ENCODE measurements around the gene TEKT5.

Gene TEKT5

DNA sequence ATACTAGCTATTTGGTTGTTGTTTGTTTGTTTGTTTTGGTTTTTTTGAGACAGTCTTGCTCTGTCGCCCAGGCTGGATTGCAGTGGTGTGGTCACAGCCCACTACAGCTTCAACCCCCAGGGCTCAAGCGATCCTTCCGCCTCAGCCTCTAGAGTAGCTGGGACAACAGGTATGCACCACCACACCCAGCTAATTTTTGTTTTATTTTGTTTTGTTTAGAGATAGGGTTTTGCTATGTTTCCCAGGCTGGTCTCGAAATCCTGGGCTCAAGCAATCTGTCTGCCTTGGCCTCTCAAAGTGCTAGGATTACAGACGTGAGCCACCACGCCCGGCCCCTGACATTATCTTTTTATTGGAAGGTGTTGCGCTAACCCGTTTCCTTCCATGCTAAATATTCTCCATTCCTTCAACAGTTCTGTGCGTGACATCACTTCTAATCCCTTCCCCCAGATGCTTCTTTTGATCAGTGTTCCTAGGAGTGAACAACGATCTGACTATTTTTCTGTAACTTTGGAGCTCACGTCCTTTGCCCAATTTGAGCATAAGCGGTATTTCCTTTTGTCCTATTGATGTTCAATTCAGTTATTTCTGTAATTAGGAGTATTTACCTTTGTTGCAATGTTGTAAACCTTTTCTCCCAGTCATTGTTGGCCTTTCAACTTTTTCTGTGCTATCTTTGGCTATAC is 84.1 kb downstream of the TEKT5 start:
- DNase-seq (ENCODE audit: low read depth): no peak

DNA sequence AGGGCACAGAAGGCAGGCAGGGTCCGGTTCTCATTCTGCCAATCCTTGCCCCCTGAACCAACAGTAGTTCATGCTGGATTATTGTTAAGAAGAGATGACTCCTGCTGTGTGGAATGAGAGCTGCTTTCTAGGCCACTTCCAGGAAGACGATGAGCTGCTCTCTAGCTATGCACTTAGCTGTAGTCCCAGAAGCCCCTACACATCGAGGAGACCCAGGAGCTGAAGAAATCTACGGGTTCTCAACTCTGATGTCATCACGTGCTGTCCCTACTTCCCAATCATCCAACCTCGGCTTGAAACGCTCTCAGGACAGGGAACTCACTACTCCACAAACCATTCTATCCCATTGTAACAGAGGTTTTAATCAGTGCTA is 85.3 kb downstream of the TEKT5 start:
- peak; percentile 55 for DNase-seq (ENCODE audit: low read depth)

GRCh38 chr16:10608687-10609401 is 85.9 kb downstream of the TEKT5 start:
- no peak for DNase-seq (ENCODE audit: low read depth)

- DNase-seq (ENCODE audit: low read depth): no peak
These were observed 87.6 kb downstream of the TEKT5 start for GRCh38 chr16:10607157-10607556.

GRCh38 chr16:10606607-10607006 is 88.1 kb downstream of the TEKT5 start:
- DNase-seq (ENCODE audit: low read depth): no peak

- DNase-seq (ENCODE audit: low read depth): no peak
These were observed 89.1 kb downstream of the TEKT5 start for GRCh38 chr16:10605636-10606035.

GRCh38 chr16:10601444-10602408 is 93.0 kb downstream of the TEKT5 start:
- no peak for DNase-seq (ENCODE audit: low read depth)

DNA sequence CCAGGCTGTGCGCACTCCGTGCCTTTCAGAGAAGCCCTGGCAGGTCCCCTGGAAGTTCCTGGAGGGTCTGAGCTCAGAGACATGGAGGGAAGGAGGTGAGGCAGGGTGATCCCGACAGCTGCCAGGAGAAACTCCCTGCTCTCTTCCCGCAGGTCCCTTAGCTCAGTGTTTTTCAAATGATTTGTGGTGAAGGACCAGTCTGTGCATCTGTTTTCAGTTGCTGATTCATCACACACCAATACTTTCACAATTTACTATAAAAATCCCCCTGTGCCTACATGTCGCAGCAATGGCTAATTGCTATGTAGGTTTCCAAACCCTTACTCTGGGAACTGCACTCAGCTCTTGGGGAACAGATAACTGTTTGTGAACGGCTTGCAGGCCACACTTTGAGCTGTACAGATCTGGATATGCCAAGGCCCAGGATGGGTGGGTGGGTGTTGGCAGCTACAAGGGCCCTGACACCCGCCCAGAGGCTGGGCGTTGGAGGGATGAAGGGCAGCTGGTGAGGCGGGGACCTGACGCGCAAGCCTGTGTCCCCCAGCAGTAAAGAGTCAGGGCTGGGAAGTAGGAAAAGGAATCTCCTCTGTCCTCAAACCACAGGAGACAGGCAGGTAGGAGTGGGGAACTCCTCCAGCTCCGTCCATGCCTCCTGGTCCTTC is 93.8 kb downstream of the TEKT5 start:
- no peak for DNase-seq (ENCODE audit: low read depth)

DNA sequence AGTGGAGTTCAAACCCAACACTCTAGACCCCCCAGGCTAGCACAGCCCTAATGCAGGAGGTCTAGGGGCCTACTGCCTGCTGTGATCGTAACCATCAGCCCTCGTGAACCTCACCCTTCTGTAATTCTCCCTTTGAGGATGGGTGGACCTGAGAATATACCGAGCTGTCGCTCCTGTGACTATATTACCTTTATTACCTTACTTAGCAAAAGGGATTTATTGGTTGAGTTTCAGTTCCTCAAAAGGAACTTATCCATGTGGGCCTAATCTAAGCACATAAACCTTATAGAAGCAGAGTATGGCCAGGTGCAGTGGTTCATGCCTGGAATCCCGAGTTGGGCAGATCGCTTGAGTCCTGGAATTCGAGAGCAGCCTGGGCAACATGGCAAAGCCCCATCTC is 95.1 kb downstream of the TEKT5 start:
- no peak for DNase-seq (ENCODE audit: low read depth)

DNA sequence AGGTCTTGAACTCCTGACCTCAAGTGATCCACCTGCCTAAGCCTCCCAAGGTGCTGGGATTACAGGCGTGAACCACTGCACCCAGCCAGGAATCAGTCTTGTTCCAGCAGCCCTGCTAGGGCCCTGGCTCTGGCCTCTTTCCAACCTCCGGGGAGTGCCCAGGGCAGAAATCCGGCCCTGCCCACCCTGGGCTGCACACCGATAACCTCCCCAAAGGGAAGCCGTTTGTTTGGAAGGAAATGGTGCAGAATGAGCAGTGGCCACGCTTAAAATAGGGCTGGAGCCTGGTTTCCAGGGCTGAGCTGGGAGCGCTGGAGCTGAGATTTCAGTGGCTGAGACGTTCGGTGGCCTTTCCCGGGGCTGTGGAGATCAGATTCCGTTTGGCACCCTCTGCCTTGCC is 96.6 kb downstream of the TEKT5 start:
- DNase-seq (ENCODE audit: low read depth): no peak

DNA sequence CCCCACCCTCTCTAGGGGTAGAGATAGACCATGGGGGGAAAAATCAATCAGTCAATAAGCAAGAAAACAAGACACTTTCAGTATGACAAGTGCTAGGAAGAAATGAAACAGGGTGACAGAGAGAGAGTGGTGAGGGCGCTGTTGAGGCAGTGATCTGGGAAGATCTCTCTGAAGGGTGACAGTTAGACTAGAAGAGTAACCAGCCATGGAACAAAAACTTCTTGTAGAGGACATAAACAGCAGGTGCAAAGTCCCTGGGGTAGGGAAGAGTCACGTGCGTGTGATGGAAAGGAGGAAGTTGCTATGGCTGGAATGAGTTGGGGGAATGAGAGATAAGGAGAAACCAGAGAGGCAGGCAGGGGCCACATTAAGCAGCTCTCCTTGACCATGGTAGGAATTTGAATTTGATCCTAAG is 97.5 kb downstream of the TEKT5 start:
- DNase-seq (ENCODE audit: low read depth): no peak

- DNase-seq (ENCODE audit: low read depth): no peak
These were observed 100.3 kb downstream of the TEKT5 start for GRCh38 chr16:10594312-10594950.

DNA sequence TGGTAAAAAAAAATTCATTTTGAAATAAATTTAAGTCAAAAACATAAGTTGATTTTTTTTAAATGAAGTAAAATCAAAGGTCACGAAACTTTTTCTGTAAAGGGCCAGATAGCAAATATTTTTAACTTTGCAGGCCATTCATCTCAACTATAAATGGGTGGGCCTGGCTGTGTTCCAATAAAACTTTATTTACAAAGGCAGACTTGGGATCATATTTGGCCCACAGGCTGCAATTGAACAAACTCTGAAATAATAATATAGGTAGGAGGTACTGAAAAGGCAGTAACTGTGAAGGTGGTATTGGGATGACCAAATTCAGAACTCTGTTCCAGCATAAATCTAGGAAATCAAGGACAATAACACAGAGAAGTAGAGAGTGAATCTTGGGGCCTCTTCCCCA is 102.1 kb downstream of the TEKT5 start:
- DNase-seq (ENCODE audit: low read depth): no peak

GRCh38 chr16:10590342-10590741 is 104.4 kb downstream of the TEKT5 start:
- DNase-seq (ENCODE audit: low read depth): no peak

GRCh38 chr16:10589109-10589508 is 105.6 kb downstream of the TEKT5 start:
- no peak for DNase-seq (ENCODE audit: low read depth)

DNA sequence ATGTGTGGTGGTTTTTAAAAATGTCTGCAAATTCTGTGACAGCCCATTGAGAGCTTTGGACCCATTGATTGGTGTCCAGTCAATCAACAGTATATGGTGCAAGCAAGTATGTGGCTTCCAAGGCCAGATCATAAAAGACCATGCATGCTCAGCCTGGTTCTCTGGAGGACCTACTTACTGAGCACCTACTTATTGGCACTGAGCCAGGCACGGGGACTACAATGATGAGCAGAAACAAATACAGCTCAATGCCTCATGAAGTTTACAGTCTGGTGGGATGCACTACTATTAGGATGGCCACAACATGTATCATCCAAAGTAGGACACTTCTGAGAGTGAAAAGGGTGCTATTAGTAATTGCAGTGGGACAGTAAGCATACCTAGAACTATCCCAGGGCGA is 107.1 kb downstream of the TEKT5 start:
- no peak for DNase-seq (ENCODE audit: low read depth)

- peak; percentile 64 for DNase-seq (ENCODE audit: low read depth)
These were observed 109.7 kb downstream of the TEKT5 start for GRCh38 chr16:10584981-10585438.

- no peak for DNase-seq (ENCODE audit: low read depth)
These were observed 111.5 kb downstream of the TEKT5 start for GRCh38 chr16:10583269-10583668.

DNA sequence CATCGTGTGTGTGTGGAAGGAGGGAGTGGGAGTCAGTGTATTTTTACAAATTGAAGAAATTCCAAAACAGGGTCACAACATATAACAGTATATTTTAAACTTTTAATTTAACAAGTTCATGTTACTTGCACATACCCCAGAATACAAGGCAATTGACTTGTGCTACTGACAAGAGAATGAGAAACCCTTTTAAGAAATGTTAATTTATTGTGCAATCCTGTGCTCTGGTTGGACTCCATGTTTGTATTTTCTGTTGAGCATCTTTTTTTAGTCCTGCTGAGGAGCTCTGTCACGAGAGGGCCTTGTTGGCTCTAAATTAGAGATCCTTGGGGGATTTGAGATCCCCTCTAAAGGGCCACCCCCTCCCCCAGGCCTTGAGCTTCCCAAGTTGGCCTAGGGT is 113.2 kb downstream of the TEKT5 start:
- DNase-seq (ENCODE audit: low read depth): no peak

DNA sequence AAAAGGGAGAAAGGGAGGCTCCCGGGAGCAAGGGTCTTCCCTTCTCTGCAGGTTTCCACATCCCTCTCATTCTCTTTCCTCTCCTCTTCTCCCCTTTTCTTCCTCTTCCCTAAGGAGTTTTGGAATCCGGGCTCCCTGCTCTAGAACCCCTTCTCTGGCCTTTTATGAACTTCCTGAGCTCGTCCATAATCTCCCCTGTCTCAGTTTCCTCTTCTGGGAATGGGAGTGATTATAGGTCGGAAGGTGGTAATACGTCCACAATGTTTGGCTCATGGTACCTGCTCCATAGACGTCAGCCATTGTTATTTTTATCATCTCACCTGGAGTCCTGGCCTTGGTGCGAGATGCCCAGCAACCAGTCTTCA is 113.9 kb downstream of the TEKT5 start:
- no peak for DNase-seq (ENCODE audit: low read depth)
